PC-3 (cell line): Measurements from ENCODE around the gene APBA2. TPM values are rescaled to one million over a fixed set of nuclear protein-coding genes. Genes with fewer than 3 reads are reported as not detected.

ENCODE experiments used
- ATAC-seq: fragments of 200-7000 bp; cut with Tn5 transposase; 2 replicates; pipeline ENCODE4 v1.9.1; 2020; ENCODE audit warnings: mild to moderate bottlenecking, moderate library complexity
- BruUV-seq: library from RNA; stranded (reverse); fragments of 400-500 nt; replicated peaks from 2 replicates; lab custom pipeline; 2021; lab: Mats Ljungman, UMichigan
- CTCF ChIA-PET: fragments of 300-600 bp; sonication (Branson Sonifier 250); formaldehyde crosslinking; loops from one replicate; lab custom pipeline; 2022; ENCODE audit warnings: antibody characterized with exemption; lab: Charles Lee
- POLR2A ChIA-PET: fragments of 300-600 bp; sonication (Branson Sonifier 250); formaldehyde crosslinking; loops from one replicate; lab custom pipeline; 2022; ENCODE audit warnings: antibody characterized with exemption; ENCODE audit not compliant: unreplicated experiment; lab: Charles Lee
- DNase-seq: peaks from one replicate; pipeline ENCODE4 v3.0.0-alpha.2; 2015
- H2AFZ ChIP-seq: fragments of 300-600 bp; sonication (generic); 2 replicates; pipeline ENCODE4 v1.6.0; 2016; ENCODE audit warnings: antibody characterized with exemption, low read length
- H3F3A ChIP-seq: fragments of 300-600 bp; sonication (generic); one replicate; pipeline ENCODE4 v1.6.0; 2017; ENCODE audit warnings: antibody characterized with exemption, low read length, control low read depth, mild to moderate bottlenecking; ENCODE audit not compliant: unreplicated experiment
- H3K27ac ChIP-seq: fragments of 300-600 bp; sonication (generic); 2 replicates; pipeline ENCODE4 v1.5.1; 2016; ENCODE audit warnings: mild to moderate bottlenecking, low read length
- H3K27me3 ChIP-seq: fragments of 300-600 bp; sonication (generic); 2 replicates; pipeline ENCODE4 v1.6.1; 2016; ENCODE audit warnings: low read length, mixed read lengths
- H3K36me3 ChIP-seq: fragments of 300-600 bp; sonication (generic); 2 replicates; pipeline ENCODE4 v1.6.1; 2016; ENCODE audit warnings: low read depth, mixed run types, low read length, mixed read lengths
- H3K4me1 ChIP-seq: fragments of 300-600 bp; sonication (generic); 2 replicates; pipeline ENCODE4 v1.5.1; 2016; ENCODE audit warnings: low read length; ENCODE audit not compliant: insufficient read depth
- H3K4me2 ChIP-seq: fragments of 300-600 bp; sonication (generic); 2 replicates; pipeline ENCODE4 v1.6.0; 2016; ENCODE audit warnings: low read length
- H3K4me3 ChIP-seq: fragments of 300-600 bp; sonication (generic); 2 replicates; pipeline ENCODE4 v1.5.1; 2016; ENCODE audit warnings: mild to moderate bottlenecking, low read length, mixed read lengths
- H3K79me2 ChIP-seq: fragments of 300-600 bp; sonication (generic); 2 replicates; pipeline ENCODE4 v1.6.1; 2017; ENCODE audit warnings: low read length, mixed read lengths
- H3K9ac ChIP-seq: fragments of 300-600 bp; sonication (generic); 2 replicates; pipeline ENCODE4 v1.6.0; 2016; ENCODE audit warnings: mild to moderate bottlenecking, low read length
- H3K9me2 ChIP-seq: fragments of 300-600 bp; sonication (generic); replicated peaks from 2 replicates; pipeline ENCODE4 v1.6.1; 2016; ENCODE audit warnings: mixed run types, low read length, mixed read lengths
- H3K9me3 ChIP-seq: fragments of 300-600 bp; sonication (generic); 2 replicates; pipeline ENCODE4 v1.6.1; 2016; ENCODE audit warnings: low read length, mixed read lengths
- H4K20me1 ChIP-seq: fragments of 300-600 bp; sonication (generic); 2 replicates; pipeline ENCODE4 v1.6.1; 2016; ENCODE audit warnings: low read length, mixed read lengths
- CTCF ChIP-seq: fragments of 300-600 bp; sonication (generic); conservative IDR thresholded peaks from 2 replicates; pipeline ENCODE4 v1.5.1; 2017; ENCODE audit warnings: antibody characterized with exemption, low read depth, mild to moderate bottlenecking, low read length
- EZH2 ChIP-seq: fragments of 300-600 bp; sonication (generic); IDR thresholded peaks from one replicate; pipeline ENCODE4 v1.6.1; 2017; ENCODE audit warnings: antibody characterized with exemption, mild to moderate bottlenecking, low read length; ENCODE audit not compliant: unreplicated experiment
- EZH2phosphoT487 ChIP-seq: fragments of 300-600 bp; sonication (generic); IDR thresholded peaks from 2 replicates; pipeline ENCODE4 v1.6.1; 2018; ENCODE audit warnings: mild to moderate bottlenecking, antibody characterized with exemption, low read length, borderline replicate concordance
- intact Hi-C: fragments of 100-400 bp; cut with micrococcal nuclease; formaldehyde crosslinking; loops from 2 replicates; pipeline ENCODE4 v1.9.0; 2023
- total RNA-seq: library from RNA; depleted of rRNA; stranded (reverse); fragments of >200 nt; gene quantifications from 2 replicates; pipeline ENCODE4 v1.2.3, GENCODE V29; 2014

APBA2 gene
- total RNA-seq, 1 experiment from 2014 or later, result 61.7 TPM

GRCh38 chr15:29071882-29072273 lies 186.1 kb downstream of the APBA2 start:
- Histone ChIP-seq H3K27ac (no peak overlapping the region), H3K4me3 (no peak overlapping the region), H2AFZ (no peak overlapping the region), H3K9me3 (no peaks in the 10 kb centered on the region), H4K20me1 (no peaks in the 10 kb centered on the region), H3K36me3 (no peaks in the 10 kb centered on the region), H3K4me2 (no peak overlapping the region), H3K4me1 (peaks cover 9% of the 10 kb centered on the region; the same call in 1 of the 2 replicates), H3F3A (no peaks in the 10 kb centered on the region), H3K79me2 (no peaks in the 10 kb centered on the region), H3K9me2 (no peaks in the 10 kb centered on the region), H3K27me3 (no peaks in the 10 kb centered on the region), H3K9ac (no peak overlapping the region)
- BruUV-seq, result no TSS peak
- no peak for TF ChIP-seq CTCF
- no peak for TF ChIP-seq EZH2phosphoT487
- no peak for TF ChIP-seq EZH2
- intact Hi-C loops, result no loop called here
- POLR2A ChIA-PET, result no interaction called here
- ATAC-seq (no peak), DNase-seq (no peak)
- CTCF ChIA-PET, result no interaction called here

GRCh38 chr15:29072444-29072843 lies 186.7 kb downstream of the APBA2 start:
- TF ChIP-seq EZH2 (no peak), CTCF (no peak), EZH2phosphoT487 (no peak)
- peaks cover 9% of the 10 kb centered on the region; the same call in 1 of the 2 replicates for H3K4me1 ChIP-seq
- H3F3A ChIP-seq, result no peaks in the 10 kb centered on the region
- H4K20me1 ChIP-seq, result no peaks in the 10 kb centered on the region
- CTCF ChIA-PET, result no interaction called here
- no peaks in the 10 kb centered on the region for H3K79me2 ChIP-seq
- no peak overlapping the region for H3K4me3 ChIP-seq
- no TSS peak for BruUV-seq
- no peak overlapping the region for H3K27ac ChIP-seq
- no peak overlapping the region for H3K4me2 ChIP-seq
- no peaks in the 10 kb centered on the region for H3K9me3 ChIP-seq
- no peaks in the 10 kb centered on the region for H3K27me3 ChIP-seq
- H3K9me2 ChIP-seq, result no peaks in the 10 kb centered on the region
- ATAC-seq (no peak), DNase-seq (no peak)
- POLR2A ChIA-PET, result no interaction called here
- intact Hi-C loops, result no loop called here
- no peaks in the 10 kb centered on the region for H3K36me3 ChIP-seq
- no peak overlapping the region for H3K9ac ChIP-seq
- H2AFZ ChIP-seq, result no peak overlapping the region

- Histone ChIP-seq H3K36me3 (no peaks in the 10 kb centered on the region), H3K9me3 (no peaks in the 10 kb centered on the region), H3K4me3 (no peak overlapping the region), H3K27ac (no peak overlapping the region), H3K9me2 (no peaks in the 10 kb centered on the region), H2AFZ (no peak overlapping the region), H3K4me1 (peaks cover 9% of the 10 kb centered on the region; the same call in 1 of the 2 replicates), H4K20me1 (no peaks in the 10 kb centered on the region), H3K79me2 (no peaks in the 10 kb centered on the region), H3K9ac (no peak overlapping the region), H3F3A (no peaks in the 10 kb centered on the region), H3K4me2 (no peak overlapping the region), H3K27me3 (no peaks in the 10 kb centered on the region)
- peak; percentile 71 for ATAC-seq
- no peak for TF ChIP-seq EZH2phosphoT487
- no peak for TF ChIP-seq CTCF
- TF ChIP-seq EZH2, result no peak
- peak; percentile 71 for DNase-seq
- CTCF ChIA-PET, result no interaction called here
- intact Hi-C loops, result no loop called here
- BruUV-seq, result no TSS peak
- POLR2A ChIA-PET, result no interaction called here
Observed at GRCh38 chr15:29074045-29074444, 188.3 kb downstream of the APBA2 start.
